Measurements from ENCODE around the gene FAM161B.
"Not testable (repeated sequence)": the region's sequence is repeated elsewhere in the genome, so short reads cannot be mapped to it uniquely, and the experiment has no call there.

The FAM161B gene

DNA sequence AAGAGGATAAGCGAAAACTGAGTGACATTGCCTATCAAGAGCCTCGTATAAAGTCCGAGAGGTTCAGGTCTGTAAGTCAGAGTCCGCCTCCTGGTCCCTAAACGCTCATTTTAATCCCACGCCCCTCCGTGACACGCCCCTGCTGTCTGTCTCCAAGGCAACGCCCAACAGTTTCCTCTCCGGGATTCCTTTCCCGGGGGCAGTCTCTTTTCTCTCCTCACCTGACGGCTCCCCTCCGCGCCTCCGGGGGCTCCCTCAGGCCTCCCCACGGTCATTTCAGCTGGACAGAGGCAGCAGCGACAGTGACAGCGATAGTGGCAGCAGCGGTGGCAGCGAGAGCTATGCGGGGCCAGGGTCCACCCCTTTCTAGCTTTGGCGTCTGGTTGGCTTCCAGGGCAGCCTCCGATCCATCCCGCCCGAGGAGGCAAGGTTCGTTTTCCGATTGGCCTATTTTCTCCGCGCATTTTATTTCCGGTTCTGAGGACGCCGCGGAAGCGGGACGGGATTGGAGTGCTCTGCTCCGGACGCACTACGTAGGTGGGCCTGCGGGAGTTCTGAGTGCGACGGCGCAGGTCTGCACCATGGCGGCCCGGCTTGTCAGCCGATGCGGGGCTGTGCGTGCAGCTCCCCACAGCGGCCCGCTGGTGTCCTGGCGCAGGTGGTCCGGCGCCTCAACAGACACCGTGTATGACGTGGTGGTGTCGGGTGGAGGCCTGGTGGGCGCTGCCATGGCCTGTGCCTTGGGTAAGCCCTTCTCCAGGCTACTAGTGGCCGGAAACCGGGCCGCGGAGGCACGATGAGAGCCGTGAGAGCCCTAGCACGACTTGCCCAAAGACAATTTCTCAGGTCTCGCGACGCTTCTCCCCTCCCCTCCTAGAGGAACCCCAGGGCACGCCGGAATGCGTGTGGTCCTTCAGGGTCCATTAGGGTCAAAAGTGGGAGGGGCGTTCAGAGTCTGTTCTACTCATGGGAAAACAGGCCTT lies at the start of gene FAM161B, which contains the start of gene COQ6:
TSS of gene FAM161B (minus strand) at position 343 of the 983 bp plus-strand sequence. CDS start at position 275, 68 bp downstream.
TSS of gene COQ6 (plus strand) at position 551 of the 983 bp plus-strand sequence. CDS start at position 582, 31 bp downstream.
- peak; percentile 98 for DNase-seq (ENCODE audit: low read depth)

GRCh38 chr14:73998726-73999125 lies 48.8 kb upstream of the FAM161B start:
- DNase-seq (ENCODE audit: low read depth) = no peak

DNA sequence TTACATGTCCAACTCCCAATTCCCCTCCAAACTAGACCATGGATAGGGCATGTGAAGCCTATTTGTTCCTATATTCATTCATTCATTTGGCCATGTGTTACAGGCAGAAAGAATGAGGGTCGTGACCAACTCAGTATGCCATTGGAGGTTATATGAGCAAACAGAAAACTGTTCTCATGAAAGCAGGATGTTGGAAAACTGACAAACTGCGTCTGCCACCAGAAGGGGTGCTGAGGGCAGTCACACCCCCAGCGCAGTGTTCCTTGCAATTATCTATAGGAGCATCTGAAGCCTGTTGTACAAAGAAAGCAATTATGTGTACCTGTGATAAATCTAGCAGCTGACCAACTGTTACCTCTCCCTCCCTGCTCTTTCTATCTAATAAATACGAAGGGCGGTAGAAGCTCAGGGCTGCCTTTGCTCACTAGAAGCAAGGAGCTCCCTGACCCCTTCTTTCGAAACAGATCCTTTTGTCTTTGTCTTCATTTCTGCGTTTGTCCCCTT lies 48.1 kb upstream of the FAM161B start:
- no peak for DNase-seq (ENCODE audit: low read depth)

GRCh38 chr14:73997108-73997943 lies 47.4 kb upstream of the FAM161B start:
- DNase-seq (ENCODE audit: low read depth) = no peak

- DNase-seq (ENCODE audit: low read depth) = no peak
Measured at GRCh38 chr14:73996731-73997107, 46.8 kb upstream of the FAM161B start.

DNA sequence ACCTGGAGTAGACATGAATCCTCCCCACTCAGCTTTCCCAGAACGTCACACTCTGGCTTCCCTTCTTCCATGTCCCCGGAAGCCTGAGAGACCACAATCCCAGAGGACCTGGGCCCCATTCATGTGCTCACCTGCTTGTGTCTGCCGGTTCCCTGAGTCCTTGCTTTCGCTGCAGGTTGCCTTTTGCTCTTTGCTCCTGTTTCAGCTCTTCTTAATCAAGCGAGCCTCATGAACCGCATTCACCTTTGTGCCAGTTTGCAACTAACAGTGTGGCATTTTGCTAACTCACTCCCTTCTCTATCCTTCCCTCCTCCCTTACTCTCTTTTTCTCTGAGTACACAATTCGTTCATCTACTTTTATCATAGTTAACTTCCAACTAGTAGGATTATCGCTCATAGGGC lies 46.1 kb upstream of the FAM161B start:
- no peak for DNase-seq (ENCODE audit: low read depth)

GRCh38 chr14:73994926-73995325 lies 45.0 kb upstream of the FAM161B start:
- not testable (repeated sequence) for DNase-seq (ENCODE audit: low read depth)

GRCh38 chr14:73991092-73991491 lies 41.2 kb upstream of the FAM161B start:
- DNase-seq (ENCODE audit: low read depth) = no peak

DNA sequence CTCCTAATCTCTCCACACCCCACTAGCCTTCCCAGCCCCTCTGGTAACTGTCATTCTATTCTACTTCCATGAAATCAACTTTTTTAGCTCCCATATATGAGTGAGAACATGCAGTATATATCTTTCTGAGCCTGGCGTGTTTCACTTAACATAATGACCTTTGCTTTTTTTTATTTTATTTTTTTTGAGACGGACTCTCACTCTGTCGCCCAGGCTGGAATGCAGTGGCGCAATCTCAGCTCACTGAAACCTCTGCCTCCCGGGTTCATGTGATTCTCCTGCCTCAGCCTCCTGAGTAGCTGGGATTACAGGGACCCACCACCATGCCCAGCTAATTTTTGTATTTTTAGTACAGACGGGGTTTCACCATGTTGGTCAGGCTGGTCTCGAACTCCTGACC lies 38.8 kb upstream of the FAM161B start:
- not testable (repeated sequence) for DNase-seq (ENCODE audit: low read depth)

DNA sequence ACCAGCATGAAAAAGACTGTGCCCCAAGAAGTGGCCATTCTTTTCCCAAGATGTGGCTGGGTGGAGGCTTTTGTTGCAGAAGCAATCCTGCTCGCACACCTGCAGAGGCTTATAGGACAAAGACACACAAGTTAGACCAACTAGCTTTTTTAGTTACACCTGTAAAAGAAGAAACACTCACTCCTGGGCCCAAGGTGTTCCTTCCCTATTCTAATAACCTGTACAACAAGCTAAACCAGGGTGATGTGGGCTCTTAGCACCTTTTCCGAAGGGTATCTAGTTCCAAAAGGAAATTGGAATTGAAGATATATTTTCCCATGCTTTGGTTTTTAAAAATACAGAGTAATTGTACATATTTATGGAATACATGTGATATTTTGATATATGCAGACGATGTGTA lies 38.2 kb upstream of the FAM161B start:
- no peak for DNase-seq (ENCODE audit: low read depth)

GRCh38 chr14:73977896-73978295 lies 28.0 kb upstream of the FAM161B start:
- peak; percentile 80 for DNase-seq (ENCODE audit: low read depth)

DNA sequence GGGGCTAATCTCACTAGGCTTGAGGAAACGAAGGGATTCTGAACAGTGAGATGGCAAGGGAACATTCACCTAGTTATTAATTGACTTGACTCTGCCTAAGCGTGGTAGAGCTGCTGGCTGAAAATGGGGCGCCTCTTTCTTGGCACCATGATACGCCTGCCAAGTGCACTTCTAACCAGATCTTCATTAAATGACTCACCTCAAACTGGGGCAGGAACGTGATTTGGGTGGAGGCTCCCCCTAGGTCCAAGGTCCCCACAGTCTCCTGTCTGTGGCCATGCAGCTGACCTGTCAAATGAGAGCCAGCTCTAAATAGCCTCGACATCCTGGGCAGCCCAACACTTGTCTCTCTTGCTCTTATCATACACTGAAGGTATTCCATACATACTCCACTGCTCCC lies 26.2 kb upstream of the FAM161B start:
- no peak for DNase-seq (ENCODE audit: low read depth)

- no peak for DNase-seq (ENCODE audit: low read depth)
Measured at GRCh38 chr14:73973497-73973896, 23.6 kb upstream of the FAM161B start.

DNA sequence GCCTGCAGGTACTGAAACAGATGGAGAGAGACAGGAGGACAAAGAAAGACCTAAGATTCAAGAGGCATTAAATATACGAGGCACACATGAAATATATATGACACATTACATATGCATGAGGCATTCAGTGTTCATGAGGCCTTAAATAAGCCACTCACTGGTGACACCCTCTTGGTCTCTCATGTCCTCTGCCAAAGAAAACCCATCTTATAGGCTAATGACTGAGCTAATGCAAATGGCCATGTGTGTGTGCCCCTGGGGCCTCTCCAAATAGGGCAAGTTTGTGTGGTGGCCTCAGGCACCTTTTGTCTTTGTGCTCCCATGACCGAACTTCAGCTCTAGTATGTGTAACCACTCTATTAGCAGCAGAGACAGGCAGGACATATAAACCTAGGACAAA lies 19.0 kb upstream of the FAM161B start:
- DNase-seq (ENCODE audit: low read depth) = no peak

DNA sequence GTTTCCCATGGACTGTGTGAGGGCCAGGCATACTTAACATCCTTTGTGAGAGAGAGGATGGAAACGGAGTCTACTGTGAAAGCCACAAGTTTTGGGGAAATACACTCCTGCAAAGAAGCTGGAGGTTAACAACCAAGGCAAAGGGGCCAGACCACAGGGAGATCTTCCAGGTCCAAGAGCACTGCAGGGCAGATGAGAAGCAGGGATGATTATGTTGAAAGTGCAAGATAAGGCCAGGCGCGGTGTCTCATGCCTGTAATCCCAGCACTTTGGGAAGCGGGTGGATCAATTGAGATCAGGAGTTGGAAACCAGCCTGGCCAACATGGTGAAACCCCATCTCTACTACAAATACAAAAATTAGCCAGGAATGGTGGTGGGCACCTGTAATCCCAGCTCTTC lies 15.3 kb upstream of the FAM161B start:
- DNase-seq (ENCODE audit: low read depth) = no peak

- no peak for DNase-seq (ENCODE audit: low read depth)
Measured at GRCh38 chr14:73961192-73961591, 11.3 kb upstream of the FAM161B start.

GRCh38 chr14:73958591-73958990 lies 8.7 kb upstream of the FAM161B start:
- no peak for DNase-seq (ENCODE audit: low read depth)

DNA sequence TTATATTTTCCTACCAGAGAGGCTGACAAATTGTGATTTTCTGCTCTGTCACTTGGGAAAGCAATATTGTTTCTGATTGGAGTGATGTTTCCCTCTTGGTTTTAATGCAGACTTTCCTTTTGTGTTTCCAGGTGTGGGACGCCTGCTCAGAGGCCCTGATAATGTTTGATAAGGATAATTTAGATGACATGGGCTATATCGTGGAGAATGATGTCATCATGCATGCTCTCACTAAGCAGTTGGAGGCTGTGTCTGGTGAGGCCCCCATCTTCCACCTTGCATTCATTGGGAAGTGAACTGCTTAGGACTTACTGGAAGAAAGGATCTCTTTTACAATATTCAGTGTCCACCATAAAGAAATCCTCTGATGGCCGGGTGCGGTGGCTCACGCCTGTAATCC lies 5.8 kb upstream of the FAM161B start:
- DNase-seq (ENCODE audit: low read depth) = no peak

GRCh38 chr14:73953731-73954130 lies 3.8 kb upstream of the FAM161B start:
- no peak for DNase-seq (ENCODE audit: low read depth)

DNA sequence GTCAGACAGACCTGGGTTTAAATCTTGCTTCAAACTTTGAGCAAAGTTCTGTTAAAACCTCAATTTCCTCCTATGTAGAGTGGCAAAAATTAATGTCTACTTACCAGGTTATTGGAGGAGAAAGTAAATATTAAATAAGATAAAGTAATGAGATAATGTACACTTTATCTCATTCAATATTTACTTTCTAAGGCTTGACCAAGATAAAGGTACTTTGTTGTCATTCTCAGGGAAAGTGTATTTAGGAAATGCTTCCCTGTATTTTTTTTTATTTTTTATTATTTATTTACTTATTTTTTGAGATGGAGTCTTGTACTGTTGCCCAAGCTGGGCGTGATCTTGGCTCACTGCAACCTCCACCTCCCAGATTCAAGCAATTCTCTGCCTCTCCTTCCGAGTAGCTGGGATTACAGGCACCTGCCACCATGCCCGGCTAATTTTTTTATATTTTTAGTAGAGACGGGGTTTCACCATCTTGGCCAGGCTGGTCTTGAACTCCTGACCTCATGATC lies 4.7 kb downstream of the FAM161B start:
- no peak for DNase-seq (ENCODE audit: low read depth)

DNA sequence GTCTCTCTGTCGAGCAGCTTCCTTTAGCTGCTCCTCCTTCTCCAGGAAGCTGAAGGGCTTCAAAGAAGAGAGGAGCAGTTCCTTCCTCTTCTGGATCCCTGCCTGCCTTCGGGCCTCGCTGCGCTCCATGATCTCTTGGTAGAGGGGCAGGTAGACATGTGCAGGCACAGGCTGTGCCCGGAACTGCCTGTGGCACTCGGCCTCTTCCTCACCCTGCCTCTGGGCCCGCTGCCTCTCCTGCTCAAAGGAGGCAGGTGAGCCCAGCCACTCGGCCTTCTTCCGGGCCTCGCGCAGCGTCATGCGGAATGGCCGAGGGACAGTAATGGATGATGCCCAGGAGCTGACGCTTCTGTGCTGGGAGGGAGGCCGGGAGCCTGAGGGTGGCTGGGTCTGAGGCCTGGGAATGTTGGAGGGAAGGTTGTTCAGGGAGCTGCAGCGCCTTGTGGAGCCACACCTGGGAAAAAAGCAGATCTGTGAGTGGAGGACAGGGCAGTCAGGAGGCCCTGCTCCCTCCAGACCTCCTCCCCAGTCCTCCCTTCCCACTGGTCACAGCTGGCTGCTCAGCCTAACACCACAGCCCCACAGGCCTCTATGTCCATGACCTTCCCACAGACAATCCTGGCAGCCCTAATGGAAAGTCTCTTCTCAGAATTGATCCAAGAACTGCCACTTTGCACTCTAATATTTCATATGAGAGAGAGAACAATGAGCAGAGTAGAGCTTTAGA lies 5.3 kb downstream of the FAM161B start:
- DNase-seq (ENCODE audit: low read depth) = no peak

GRCh38 chr14:73943083-73943482 lies 6.8 kb downstream of the FAM161B start:
- peak; percentile 81 for DNase-seq (ENCODE audit: low read depth)
